HG02798 (cell line): ENCODE data around the gene MESD.
"Not testable (repeated sequence)": the region's sequence is repeated elsewhere in the genome, so short reads cannot be mapped to it uniquely, and the experiment has no call there.

ENCODE experiments used
- ATAC-seq: cut with Tn5 transposase; IDR thresholded peaks from one replicate; pipeline ENCODE4 v1.9.1; 2021; ENCODE audit warnings: mild to moderate bottlenecking; ENCODE audit not compliant: unreplicated experiment, poor library complexity

The MESD gene

GRCh38 chr15:80967991-80968510 is 21.6 kb downstream of the MESD start:
- ATAC-seq: no peak

DNA sequence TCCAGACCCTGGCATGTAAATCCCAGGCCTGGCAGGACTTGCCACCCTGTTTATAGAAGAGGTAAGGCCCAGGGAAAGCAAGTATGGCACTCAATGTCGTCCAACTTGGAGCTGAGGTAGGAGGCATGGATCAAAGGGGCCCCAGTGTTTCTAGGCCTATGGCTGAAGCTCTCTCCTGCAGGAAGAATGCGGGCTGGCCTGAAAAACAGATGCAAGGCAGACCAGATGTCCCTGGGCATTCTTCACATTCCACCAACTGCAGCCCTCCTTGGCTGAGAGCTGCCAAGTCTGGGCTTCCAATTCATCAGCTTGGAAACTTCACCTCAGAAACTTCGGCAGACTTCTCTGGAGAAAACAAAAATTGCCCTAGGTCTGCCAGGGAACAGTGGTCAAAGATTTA is 22.2 kb downstream of the MESD start:
- no peak for ATAC-seq

- no peak for ATAC-seq
Measured at GRCh38 chr15:80966431-80967197, 23.0 kb downstream of the MESD start.

DNA sequence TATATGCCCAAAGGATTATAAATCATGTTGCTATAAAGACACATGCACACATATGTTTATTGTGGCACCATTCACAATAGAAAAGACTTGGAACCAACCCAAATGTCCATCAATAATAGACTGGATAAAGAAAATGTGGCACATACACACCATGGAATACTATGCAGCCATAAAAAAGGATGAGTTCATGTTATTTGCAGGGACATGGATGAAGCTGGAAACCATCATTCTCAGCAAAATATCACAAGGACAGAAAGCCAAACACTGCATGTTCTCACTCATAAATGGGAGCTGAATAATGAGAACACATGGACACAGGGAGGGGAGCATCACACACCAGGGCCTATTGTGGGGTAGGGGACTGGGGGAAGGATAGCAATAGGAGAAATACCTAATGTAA is 24.2 kb downstream of the MESD start:
- not testable (repeated sequence) for ATAC-seq

DNA sequence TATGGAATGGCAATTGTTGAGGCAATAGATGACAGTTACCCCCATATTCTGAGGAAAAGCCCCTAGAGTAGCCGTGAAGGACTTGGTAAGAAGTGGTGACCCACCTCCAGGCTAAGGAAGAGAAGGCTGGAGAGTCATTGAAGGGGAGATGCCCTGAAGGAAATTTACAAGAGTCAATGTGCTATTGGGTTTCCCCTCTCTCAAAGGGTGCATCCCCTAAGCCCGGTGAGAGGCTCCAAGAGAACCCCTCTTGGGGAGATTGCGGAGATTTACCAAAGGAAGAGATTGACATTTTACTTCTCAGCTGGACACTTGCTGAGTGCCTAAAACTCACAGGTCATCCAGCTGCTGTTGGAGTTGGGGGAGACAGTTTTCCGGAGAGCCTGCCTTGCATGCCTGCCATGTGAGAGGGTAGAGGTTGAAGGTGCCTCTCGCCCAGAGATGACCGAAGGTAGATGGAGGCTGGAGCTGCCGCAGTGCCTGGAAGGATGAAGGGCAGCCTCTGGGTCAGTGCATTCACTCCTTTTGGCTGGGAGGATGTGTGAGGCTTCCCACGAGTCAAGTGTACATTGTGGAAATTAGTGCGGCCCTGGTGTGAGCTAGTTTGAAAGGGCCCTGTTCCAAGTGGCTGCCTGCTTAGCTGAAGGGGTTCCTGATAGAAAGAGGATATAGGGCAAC is 30.7 kb downstream of the MESD start:
- ATAC-seq: no peak

DNA sequence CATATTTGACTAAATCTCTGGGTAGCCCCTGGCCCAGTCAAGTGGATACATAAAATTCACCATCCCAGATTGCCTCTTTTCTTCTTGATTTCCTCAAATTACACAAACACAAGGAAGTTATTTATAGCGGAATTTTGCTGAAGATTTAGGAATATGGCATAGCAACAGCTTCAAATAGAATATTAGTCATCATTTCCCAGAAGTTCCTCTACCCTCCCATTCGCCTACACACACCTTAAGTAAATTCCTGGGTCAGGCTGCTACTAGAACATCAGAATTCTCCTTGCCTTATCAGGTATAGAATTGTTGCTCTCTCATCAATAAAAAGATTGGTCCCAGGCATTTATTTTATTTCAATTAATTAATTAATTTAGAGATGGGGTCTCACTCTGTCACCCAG is 31.6 kb downstream of the MESD start:
- ATAC-seq: no peak

DNA sequence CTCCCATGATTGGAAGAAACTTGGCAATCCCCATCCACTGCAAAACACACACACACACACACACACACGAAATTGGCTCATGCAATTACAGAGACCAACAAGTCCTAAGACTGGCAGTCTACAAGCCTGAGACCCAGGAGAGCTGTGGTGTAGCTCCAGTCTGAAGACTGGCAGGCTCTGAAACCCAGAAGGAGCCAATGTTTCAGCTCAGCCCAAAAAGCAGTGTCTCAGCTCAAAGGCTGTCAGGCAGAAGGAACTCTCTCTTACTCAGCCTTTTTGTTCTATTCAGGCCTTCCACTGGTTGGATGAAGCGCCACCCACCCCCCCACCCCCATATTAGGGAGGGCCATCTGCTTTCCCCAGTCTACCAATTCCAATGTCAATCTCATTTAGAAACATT is 32.1 kb downstream of the MESD start:
- ATAC-seq: no peak

DNA sequence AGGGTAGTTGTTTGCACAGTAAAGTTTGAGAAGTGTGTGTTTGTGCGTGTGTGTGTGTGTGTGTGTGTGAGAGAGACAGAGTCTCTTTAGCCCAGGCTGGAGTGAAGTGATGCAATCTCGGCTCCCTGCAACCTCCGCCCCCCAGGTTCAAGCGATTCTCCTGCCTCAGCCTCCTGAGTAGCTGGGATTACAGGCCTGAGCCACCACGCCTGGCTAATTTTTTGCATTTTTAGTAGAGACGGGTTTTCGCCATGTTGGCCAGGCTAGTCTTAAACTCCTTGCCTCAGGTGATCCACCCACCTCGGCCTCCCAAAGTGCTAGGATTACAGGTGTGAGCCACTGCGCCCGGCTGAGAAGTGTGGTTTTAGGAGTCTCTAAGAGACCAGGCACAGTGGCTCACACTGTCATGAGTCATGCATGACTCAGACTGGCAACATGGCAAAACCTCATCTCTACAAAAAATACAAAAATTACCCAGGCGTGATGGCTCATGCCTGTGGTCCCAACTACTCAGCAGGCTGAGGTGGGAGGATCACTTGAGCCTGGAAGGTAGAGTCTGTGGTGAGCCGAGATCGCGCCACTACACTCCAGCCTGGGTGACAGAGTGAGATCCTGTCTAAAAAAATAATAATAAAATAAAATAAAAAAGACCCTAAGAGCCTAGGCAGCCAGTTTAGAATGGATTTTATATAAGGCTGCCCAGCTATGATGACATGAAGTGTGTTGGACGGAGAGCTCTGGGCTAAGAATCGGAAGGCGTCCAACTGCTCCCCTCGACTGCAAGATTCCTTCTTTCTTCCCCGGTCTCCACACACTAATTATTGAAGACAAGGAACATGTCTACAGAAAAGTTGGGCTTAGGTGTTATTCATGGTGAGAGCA is 33.8 kb downstream of the MESD start:
- ATAC-seq: peak; percentile 53

DNA sequence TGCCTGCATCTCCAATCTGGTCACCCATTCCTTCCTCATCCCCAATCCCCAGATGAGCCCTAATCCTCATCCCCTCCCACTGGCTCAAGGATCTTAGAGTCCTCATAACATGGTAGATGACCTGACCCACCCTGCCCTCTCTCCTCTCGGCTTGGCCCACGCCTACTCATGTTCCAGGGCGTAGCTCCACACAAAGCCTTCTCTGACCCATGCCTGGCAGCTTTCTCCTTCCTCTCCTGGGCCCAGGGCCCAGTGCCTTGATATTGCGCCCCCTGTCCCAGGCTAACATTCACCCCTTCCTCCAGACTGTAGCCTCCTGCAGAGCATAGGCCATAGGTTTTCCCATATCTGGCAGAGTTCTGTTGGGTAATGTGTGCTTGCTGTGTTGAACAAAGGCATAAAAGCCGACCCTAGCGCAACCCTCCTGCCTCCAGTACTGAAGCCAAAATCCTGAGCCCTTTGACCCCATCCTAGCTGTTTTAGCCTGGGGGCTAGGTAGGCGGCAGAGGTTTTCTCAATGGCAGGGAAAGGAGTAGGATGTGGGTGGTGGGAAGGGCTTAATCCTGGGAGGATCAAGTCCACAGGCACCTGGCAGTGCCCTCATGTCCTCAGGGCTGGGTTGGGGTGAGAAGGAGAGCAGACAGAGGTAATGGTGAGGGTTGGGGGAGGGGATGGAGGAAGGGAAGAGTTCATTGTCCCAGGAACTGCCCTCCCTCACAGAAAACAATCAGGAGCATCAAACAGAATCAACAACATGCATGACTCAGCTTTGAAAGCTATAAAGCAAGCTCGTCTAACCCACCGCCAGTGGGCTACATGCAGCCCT is 35.5 kb downstream of the MESD start:
- ATAC-seq: no peak

GRCh38 chr15:80953001-80953952 is 36.3 kb downstream of the MESD start:
- no peak for ATAC-seq

DNA sequence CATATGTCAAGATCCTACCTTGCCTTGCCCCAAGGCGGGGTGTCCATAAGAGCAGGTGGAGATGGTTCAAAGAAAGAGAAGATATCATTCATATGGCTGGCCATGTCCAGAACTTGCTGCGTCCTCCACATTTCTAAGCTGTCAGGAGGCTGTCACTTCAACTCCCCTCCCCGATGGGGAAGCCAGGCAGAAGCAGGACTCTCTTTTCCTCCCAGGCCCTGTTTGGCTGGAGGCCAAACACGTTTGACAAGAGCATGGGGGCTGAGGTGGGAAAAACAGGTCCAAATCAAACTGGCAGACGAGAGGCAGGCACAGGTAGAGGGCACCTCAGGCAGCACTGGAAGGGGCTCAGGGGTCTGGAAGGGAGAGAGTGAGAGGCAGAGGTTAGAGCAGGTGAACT is 37.7 kb downstream of the MESD start:
- no peak for ATAC-seq

DNA sequence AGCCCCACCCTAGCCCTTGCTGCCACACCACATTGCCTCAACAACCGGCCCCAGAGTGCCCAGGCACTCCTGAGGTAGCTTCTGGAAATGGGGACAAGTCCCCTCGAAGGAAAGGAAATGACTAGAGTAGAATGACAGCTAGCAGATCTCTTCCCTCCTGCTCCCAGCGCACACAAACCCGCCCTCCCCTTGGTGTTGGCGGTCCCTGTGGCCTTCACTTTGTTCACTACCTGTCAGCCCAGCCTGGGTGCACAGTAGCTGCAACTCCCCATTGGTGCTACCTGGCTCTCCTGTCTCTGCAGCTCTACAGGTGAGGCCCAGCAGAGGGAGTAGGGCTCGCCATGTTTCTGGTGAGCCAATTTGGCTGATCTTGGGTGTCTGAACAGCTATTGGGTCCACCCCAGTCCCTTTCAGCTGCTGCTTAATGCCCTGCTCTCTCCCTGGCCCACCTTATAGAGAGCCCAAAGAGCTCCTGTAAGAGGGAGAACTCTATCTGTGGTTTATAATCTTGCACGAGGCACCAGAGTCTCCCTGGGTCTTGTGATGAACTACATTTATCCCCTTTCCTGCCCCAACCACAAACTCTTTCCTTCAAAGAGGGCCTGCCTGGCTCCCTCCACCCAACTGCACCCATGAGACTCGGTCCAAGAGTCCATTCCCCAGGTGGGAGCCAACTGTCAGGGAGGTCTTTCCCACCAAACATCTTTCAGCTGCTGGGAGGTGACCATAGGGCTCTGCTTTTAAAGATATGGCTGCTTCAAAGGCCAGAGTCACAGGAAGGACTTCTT is 39.1 kb downstream of the MESD start:
- ATAC-seq: no peak

DNA sequence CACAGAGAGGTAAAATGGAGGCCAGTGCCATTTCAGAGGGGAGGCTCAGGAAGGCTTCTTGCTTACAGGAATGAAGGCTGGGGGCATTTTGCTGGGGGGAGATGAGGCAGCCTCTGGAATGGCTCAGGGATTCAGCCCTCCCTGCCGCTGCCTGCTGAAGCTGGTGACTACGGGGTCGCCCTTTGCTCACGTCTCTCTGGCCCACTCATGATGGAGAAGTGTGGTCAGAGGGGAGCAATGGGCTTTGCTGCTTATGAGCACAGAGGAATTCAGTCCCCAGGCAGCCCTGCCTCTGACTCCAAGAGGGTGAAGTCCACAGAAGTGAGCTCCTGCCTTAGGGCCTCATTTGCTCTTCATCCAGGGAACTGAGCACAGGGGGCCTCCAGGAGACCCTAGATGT is 39.9 kb downstream of the MESD start:
- no peak for ATAC-seq

GRCh38 chr15:80948651-80949292 is 40.8 kb downstream of the MESD start:
- no peak for ATAC-seq

- ATAC-seq: no peak
Measured at GRCh38 chr15:80946576-80946975, 43.0 kb downstream of the MESD start.

- ATAC-seq: no peak
Measured at GRCh38 chr15:80945605-80946004, 44.0 kb downstream of the MESD start.

DNA sequence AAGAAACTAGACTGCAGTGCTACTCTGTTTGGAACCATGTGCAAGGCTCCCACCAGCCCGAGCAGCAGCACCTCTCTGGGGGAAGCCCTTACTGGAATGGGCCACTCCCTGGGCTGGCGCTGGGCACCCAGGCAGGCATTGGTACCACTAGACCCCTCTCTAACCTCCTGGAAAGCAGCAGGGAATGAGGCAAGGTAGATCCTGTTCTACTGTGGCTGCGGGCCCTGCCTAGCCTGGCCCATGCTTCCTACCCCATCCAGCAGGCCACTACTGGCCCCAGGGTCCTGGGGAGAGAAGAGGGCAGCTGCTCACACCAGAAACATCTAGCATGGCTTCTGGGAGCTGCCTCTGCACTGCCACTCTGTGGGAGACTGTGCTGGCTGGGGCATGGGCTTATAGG is 44.8 kb downstream of the MESD start:
- no peak for ATAC-seq
